ENCODE measurements around the gene INPP5D. TPM values are rescaled to one million over a fixed set of nuclear protein-coding genes. Genes with fewer than 3 reads are reported as not detected.

INPP5D gene
- total RNA-seq, 2 donors from 2014 or later, result 0.66 to 3.0 TPM

DNA sequence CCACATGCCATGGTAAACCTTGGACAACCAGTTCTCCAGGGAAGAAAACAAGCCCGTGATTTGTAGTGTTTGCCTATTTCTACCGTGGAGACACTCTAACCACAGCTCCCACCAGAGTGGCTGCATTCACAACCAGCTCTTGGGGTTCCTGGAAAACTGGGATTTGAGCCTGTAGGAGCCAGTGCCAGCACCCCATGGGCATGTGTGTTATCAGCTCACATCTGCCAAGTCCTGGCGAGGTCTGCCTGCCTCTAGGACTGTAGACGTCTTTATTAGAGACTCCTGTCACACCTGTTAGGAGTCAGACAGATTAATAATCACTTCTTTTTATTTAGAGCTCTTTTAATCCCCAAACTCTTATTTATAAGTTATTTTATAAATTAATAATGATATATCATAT is 41.0 kb downstream of the INPP5D start:
- peaks cover 4% of the 10 kb centered on the region for H3K9me3 Mint-ChIP-seq
- H3K27ac ChIP-seq (ENCODE audit: low read depth, low read length), result no peak overlapping the region
- H3K27me3 ChIP-seq (ENCODE audit: control insufficient read depth, insufficient read depth, low read length, poor library complexity, severe bottlenecking), result no peaks in the 10 kb centered on the region
- H3K9me3 ChIP-seq (ENCODE audit: control insufficient read depth, low read length), result peaks cover 6% of the 10 kb centered on the region
- TF ChIP-seq, protein P1, sequence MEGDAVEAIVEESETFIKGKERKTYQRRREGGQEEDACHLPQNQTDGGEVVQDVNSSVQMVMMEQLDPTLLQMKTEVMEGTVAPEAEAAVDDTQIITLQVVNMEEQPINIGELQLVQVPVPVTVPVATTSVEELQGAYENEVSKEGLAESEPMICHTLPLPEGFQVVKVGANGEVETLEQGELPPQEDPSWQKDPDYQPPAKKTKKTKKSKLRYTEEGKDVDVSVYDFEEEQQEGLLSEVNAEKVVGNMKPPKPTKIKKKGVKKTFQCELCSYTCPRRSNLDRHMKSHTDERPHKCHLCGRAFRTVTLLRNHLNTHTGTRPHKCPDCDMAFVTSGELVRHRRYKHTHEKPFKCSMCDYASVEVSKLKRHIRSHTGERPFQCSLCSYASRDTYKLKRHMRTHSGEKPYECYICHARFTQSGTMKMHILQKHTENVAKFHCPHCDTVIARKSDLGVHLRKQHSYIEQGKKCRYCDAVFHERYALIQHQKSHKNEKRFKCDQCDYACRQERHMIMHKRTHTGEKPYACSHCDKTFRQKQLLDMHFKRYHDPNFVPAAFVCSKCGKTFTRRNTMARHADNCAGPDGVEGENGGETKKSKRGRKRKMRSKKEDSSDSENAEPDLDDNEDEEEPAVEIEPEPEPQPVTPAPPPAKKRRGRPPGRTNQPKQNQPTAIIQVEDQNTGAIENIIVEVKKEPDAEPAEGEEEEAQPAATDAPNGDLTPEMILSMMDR (conservative IDR thresholded peaks at IDR 0.05), result no peak
- peaks cover 15% of the 10 kb centered on the region for H3K4me1 Mint-ChIP-seq
- WGBS, 2 experiments (ENCODE audit: insufficient coverage in 1 of 2, insufficient read length in 1 of 2), result 89 to 97% methylated on average over 4 of the region's 4 CpGs
- no peaks in the 10 kb centered on the region for H3K4me1 ChIP-seq (ENCODE audit: control insufficient read depth, insufficient read depth, low read length)
- H3K36me3 Mint-ChIP-seq (ENCODE audit: low read depth), result no peaks in the 10 kb centered on the region
- no peak for DNase-seq
- no peaks in the 10 kb centered on the region for H3K36me3 ChIP-seq (ENCODE audit: control insufficient read depth, insufficient read depth, low read length)
- H3K9ac ChIP-seq (ENCODE audit: extremely low read depth, low read length, poor library complexity, severe bottlenecking), result no peak overlapping the region
- H3K27ac Mint-ChIP-seq, result no peak overlapping the region
- H3K4me3 ChIP-seq (ENCODE audit: low read length), result no peak overlapping the region
- peaks cover 8% of the 10 kb centered on the region for H3K27me3 Mint-ChIP-seq (ENCODE audit: insufficient read depth)
- no peak overlapping the region for H3K4me3 Mint-ChIP-seq

DNA sequence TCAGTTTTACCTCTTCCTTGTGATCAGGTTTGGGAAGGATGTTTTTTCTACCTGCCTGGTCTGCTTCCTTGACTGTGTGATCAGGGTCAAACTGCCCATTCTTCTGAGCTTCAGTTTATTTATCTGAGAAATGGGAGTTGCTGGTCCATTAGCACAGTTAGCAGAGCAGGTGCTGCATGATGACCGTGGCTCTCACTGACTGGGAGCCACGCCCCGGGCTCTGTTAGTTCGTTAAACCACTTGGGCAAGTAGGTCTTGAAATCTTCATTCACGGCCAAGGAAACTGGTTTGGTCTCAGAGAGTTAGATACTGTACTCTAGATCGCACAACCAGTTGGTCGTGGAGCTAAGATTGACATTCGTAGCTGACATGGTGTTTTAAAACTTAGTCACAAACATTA is 41.7 kb downstream of the INPP5D start:
- Mint-ChIP-seq H3K27ac (no peak overlapping the region), H3K36me3 (ENCODE audit: low read depth) (no peaks in the 10 kb centered on the region), H3K9me3 (peaks cover 4% of the 10 kb centered on the region), H3K4me3 (no peak overlapping the region), H3K4me1 (peaks cover 15% of the 10 kb centered on the region), H3K27me3 (ENCODE audit: insufficient read depth) (peaks cover 8% of the 10 kb centered on the region)
- peaks cover 7% of the 10 kb centered on the region for H3K9me3 ChIP-seq (ENCODE audit: control insufficient read depth, low read length)
- WGBS, 2 experiments (ENCODE audit: insufficient coverage in 1 of 2, insufficient read length in 1 of 2), result 90 to 94% methylated on average over 8 of the region's 8 CpGs
- no peak overlapping the region for H3K9ac ChIP-seq (ENCODE audit: extremely low read depth, low read length, poor library complexity, severe bottlenecking)
- H3K27me3 ChIP-seq (ENCODE audit: control insufficient read depth, insufficient read depth, low read length, poor library complexity, severe bottlenecking), result no peaks in the 10 kb centered on the region
- TF ChIP-seq, protein P1 (conservative IDR thresholded peaks at IDR 0.05), result no peak
- no peak for DNase-seq
- H3K4me1 ChIP-seq (ENCODE audit: control insufficient read depth, insufficient read depth, low read length), result no peaks in the 10 kb centered on the region
- no peaks in the 10 kb centered on the region for H3K36me3 ChIP-seq (ENCODE audit: control insufficient read depth, insufficient read depth, low read length)
- H3K27ac ChIP-seq (ENCODE audit: low read depth, low read length), result no peak overlapping the region
- H3K4me3 ChIP-seq (ENCODE audit: low read length), result no peak overlapping the region

DNA sequence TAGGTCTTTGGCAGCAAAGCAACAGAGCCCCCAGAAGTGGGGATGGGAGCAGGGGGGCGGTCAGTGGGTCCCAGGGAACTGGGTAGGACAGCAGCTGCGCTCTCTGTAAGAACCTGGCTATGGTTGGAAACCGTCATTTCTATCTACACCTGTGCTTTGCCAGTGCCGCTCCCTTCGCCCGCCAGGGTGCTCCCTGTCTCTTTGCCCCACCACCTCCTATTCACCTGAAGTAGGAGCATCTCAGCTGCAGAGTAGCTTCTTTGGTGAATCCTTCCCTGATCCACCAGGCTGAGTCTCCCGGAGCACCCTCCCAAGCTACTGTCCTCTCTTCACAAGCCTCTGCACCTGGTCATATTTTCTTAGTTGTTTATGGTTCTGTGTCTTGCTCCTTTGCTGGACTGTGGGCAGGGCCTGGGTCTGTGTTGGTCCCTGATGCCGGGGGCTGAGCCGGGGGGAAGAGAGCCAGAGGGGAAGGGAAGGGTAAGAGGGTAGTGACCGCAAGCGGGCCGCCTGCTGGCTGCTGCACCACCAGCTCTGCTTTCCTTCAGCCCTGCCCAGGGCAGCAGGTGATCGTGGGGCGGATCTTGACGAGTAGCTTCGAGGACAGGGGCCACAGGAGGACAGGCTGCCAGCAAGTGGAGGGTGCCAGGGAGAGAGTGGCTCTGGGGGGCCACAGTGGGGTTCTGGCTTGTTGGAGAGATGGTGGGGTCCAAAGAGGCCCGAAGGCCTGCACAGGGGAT is 45.2 kb downstream of the INPP5D start:
- H3K36me3 Mint-ChIP-seq (ENCODE audit: low read depth), result no peaks in the 10 kb centered on the region
- no peak overlapping the region for H3K9ac ChIP-seq (ENCODE audit: extremely low read depth, low read length, poor library complexity, severe bottlenecking)
- no peak overlapping the region for H3K4me3 Mint-ChIP-seq
- H3K27ac ChIP-seq (ENCODE audit: low read depth, low read length), result no peak overlapping the region
- H3K27ac Mint-ChIP-seq, result no peak overlapping the region
- peaks cover 7% of the 10 kb centered on the region for H3K9me3 ChIP-seq (ENCODE audit: control insufficient read depth, low read length)
- H3K4me1 ChIP-seq (ENCODE audit: control insufficient read depth, insufficient read depth, low read length), result no peaks in the 10 kb centered on the region
- peaks cover 4% of the 10 kb centered on the region for H3K4me1 Mint-ChIP-seq
- peaks cover 4% of the 10 kb centered on the region for H3K9me3 Mint-ChIP-seq
- WGBS, 2 experiments (ENCODE audit: insufficient coverage in 1 of 2, insufficient read length in 1 of 2), result 91 to 100% methylated on average over 2 to 17 of the region's 17 CpGs
- TF ChIP-seq, protein P1 (conservative IDR thresholded peaks at IDR 0.05), result no peak
- peaks cover 12% of the 10 kb centered on the region for H3K27me3 Mint-ChIP-seq (ENCODE audit: insufficient read depth)
- no peaks in the 10 kb centered on the region for H3K27me3 ChIP-seq (ENCODE audit: control insufficient read depth, insufficient read depth, low read length, poor library complexity, severe bottlenecking)
- no peaks in the 10 kb centered on the region for H3K36me3 ChIP-seq (ENCODE audit: control insufficient read depth, insufficient read depth, low read length)
- H3K4me3 ChIP-seq (ENCODE audit: low read length), result no peak overlapping the region
- no peak for DNase-seq
